H9 (cell line): ENCODE data around the gene GNAO1. TPM values are rescaled to one million over a fixed set of nuclear protein-coding genes. Genes with fewer than 3 reads are reported as not detected.

Experiments
- DNase-seq: peaks from one replicate; pipeline ENCODE4 v3.0.0-alpha.2; 2017
- H2AFZ ChIP-seq: one replicate; pipeline ENCODE4 v1.6.1; 2013; ENCODE audit warnings: mild to moderate bottlenecking, low read length, control low read depth, moderate library complexity
- H2AK5ac ChIP-seq: 2 replicates; pipeline ENCODE4 v1.6.1; 2013; ENCODE audit warnings: low read length, control low read depth, mixed read lengths; ENCODE audit not compliant: insufficient read length
- H2BK120ac ChIP-seq: one replicate; pipeline ENCODE4 v1.6.1; 2013; ENCODE audit warnings: low read depth, mild to moderate bottlenecking, low read length, control low read depth, inconsistent platforms; ENCODE audit not compliant: poor library complexity, severe bottlenecking
- H2BK12ac ChIP-seq: 2 replicates; pipeline ENCODE4 v1.6.1; 2013; ENCODE audit warnings: low read length, control low read depth, mixed read lengths, low read depth; ENCODE audit not compliant: insufficient read length
- H2BK15ac ChIP-seq: 2 replicates; pipeline ENCODE4 v1.6.1; 2013; ENCODE audit warnings: low read depth, low read length, control low read depth
- H2BK20ac ChIP-seq: one replicate; pipeline ENCODE4 v1.6.1; 2013; ENCODE audit warnings: low read depth, mild to moderate bottlenecking, low read length, control low read depth, inconsistent platforms; ENCODE audit not compliant: poor library complexity, severe bottlenecking
- H2BK5ac ChIP-seq: 2 replicates; pipeline ENCODE4 v1.6.1; 2013; ENCODE audit warnings: low read length, control low read depth, mixed read lengths; ENCODE audit not compliant: insufficient read length
- H3K14ac ChIP-seq: 2 replicates; pipeline ENCODE4 v1.6.1; 2013; ENCODE audit warnings: low read length, control low read depth; ENCODE audit not compliant: insufficient read depth
- H3K18ac ChIP-seq: 2 replicates; pipeline ENCODE4 v1.6.1; 2013; ENCODE audit warnings: low read depth, mild to moderate bottlenecking, mixed read lengths, low read length, control low read depth; ENCODE audit not compliant: insufficient read length
- H3K23ac ChIP-seq: 2 replicates; pipeline ENCODE4 v1.6.1; 2013; ENCODE audit warnings: low read length, control low read depth, mixed read lengths, low read depth; ENCODE audit not compliant: insufficient read length
- H3K23me2 ChIP-seq: 2 replicates; pipeline ENCODE4 v1.6.1; 2013; ENCODE audit warnings: low read depth, mild to moderate bottlenecking, mixed read lengths, low read length, control low read depth; ENCODE audit not compliant: insufficient read length, poor library complexity, severe bottlenecking
- H3K27ac ChIP-seq: 2 replicates; pipeline ENCODE4 v1.5.1; 2013; ENCODE audit warnings: low read length, control low read depth, mixed read lengths, low read depth; ENCODE audit not compliant: insufficient read length
- H3K27me3 ChIP-seq: 2 replicates; pipeline ENCODE4 v1.6.1; 2013; ENCODE audit warnings: low read length, control low read depth, inconsistent platforms; ENCODE audit not compliant: insufficient read depth
- H3K4ac ChIP-seq: 2 replicates; pipeline ENCODE4 v1.6.1; 2013; ENCODE audit warnings: low read depth, mild to moderate bottlenecking, control low read depth, inconsistent platforms, low read length, moderate library complexity
- H3K4me1 ChIP-seq: 2 replicates; pipeline ENCODE4 v1.6.1; 2013; ENCODE audit warnings: low read length, control low read depth, inconsistent platforms; ENCODE audit not compliant: insufficient read depth
- H3K4me2 ChIP-seq: 2 replicates; pipeline ENCODE4 v1.6.1; 2013; ENCODE audit warnings: low read length, control low read depth, mixed read lengths; ENCODE audit not compliant: insufficient read length, insufficient read depth
- H3K56ac ChIP-seq: 2 replicates; pipeline ENCODE4 v1.6.1; 2013; ENCODE audit warnings: low read depth, mild to moderate bottlenecking, mixed read lengths, low read length, control low read depth; ENCODE audit not compliant: insufficient read length
- H3K79me1 ChIP-seq: 2 replicates; pipeline ENCODE4 v1.6.1; 2013; ENCODE audit warnings: low read depth, mild to moderate bottlenecking, moderate library complexity, low read length, control low read depth, inconsistent platforms; ENCODE audit not compliant: insufficient read depth, poor library complexity, severe bottlenecking
- H3K79me2 ChIP-seq: 2 replicates; pipeline ENCODE4 v1.6.1; 2013; ENCODE audit warnings: low read length, control low read depth, inconsistent platforms; ENCODE audit not compliant: insufficient read depth
- H3K9ac ChIP-seq: 2 replicates; pipeline ENCODE4 v1.6.1; 2013; ENCODE audit warnings: low read length, control low read depth, mixed read lengths; ENCODE audit not compliant: insufficient read length; ENCODE audit errors: extremely low read depth
- H3K9me3 ChIP-seq: one replicate; pipeline ENCODE4 v1.6.1; 2013; ENCODE audit warnings: low read depth, low read length, inconsistent platforms; ENCODE audit not compliant: control insufficient read depth
- H3T11ph ChIP-seq: one replicate; pipeline ENCODE4 v1.6.1; 2013; ENCODE audit warnings: mild to moderate bottlenecking, low read length, control low read depth, inconsistent platforms
- H4K20me1 ChIP-seq: one replicate; pipeline ENCODE4 v1.6.1; 2013; ENCODE audit not compliant: control insufficient read depth, insufficient read length, insufficient read depth
- H4K5ac ChIP-seq: 2 replicates; pipeline ENCODE4 v1.6.1; 2013; ENCODE audit warnings: low read depth, mild to moderate bottlenecking, mixed read lengths, low read length, control low read depth; ENCODE audit not compliant: insufficient read length
- H4K8ac ChIP-seq: replicated peaks from 2 replicates; pipeline ENCODE4 v1.6.1; 2013; ENCODE audit warnings: low read length, control low read depth, mixed read lengths, low read depth; ENCODE audit not compliant: insufficient read length
- H4K91ac ChIP-seq: 2 replicates; pipeline ENCODE4 v1.6.1; 2013; ENCODE audit warnings: low read depth, mild to moderate bottlenecking, moderate library complexity, mixed read lengths, low read length, control low read depth; ENCODE audit not compliant: insufficient read length
- H3K27ac Mint-ChIP-seq, 3 experiments: 2 replicates in 2 of 3; 3 replicates in 1 of 3; pipeline ENCODE4 v1.8.0; 2020 to 2021; ENCODE audit warnings: mixed read lengths in 3 of 3, mild to moderate bottlenecking in 1 of 3, moderate library complexity in 1 of 3
- H3K27me3 Mint-ChIP-seq: 2 replicates; pipeline ENCODE4 v1.8.0; 2021; ENCODE audit warnings: low read depth, mild to moderate bottlenecking, moderate library complexity, mixed read lengths
- H3K36me3 Mint-ChIP-seq, 3 experiments: 2 replicates in 2 of 3; 3 replicates in 1 of 3; pipeline ENCODE4 v1.8.0; 2020 to 2021; ENCODE audit warnings: low read depth in 3 of 3, mixed read lengths in 3 of 3; ENCODE audit not compliant: insufficient read depth in 1 of 3
- H3K4me1 Mint-ChIP-seq, 2 experiments: 2 replicates each; pipeline ENCODE4 v1.8.0; 2020; ENCODE audit warnings: mixed read lengths in 2 of 2
- H3K4me3 Mint-ChIP-seq, 2 experiments: 2 replicates in 1 of 2; 3 replicates in 1 of 2; pipeline ENCODE4 v1.8.0; 2020 to 2021; ENCODE audit warnings: mild to moderate bottlenecking in 2 of 2, mixed read lengths in 2 of 2, moderate library complexity in 1 of 2
- H3K9me3 Mint-ChIP-seq, 2 experiments: 2 replicates in 1 of 2; 3 replicates in 1 of 2; pipeline ENCODE4 v1.8.0; 2020; ENCODE audit warnings: mild to moderate bottlenecking in 2 of 2, mixed read lengths in 2 of 2, moderate library complexity in 1 of 2
- CTCF ChIP-seq: fragments of 200-600 bp; sonication (generic); conservative IDR thresholded peaks from 3 replicates; pipeline ENCODE4 v1.8.0; 2021; ENCODE audit warnings: antibody characterized with exemption, mild to moderate bottlenecking
- WGBS: extraction: QIAGEN DNeasy Blood & Tissue Kit; methylation state at CpG from one replicate; pipeline ENCODE4 v1.1.7; 2013; ENCODE audit warnings: missing lambda C conversion rate, low lambda C conversion rate, mixed read lengths; ENCODE audit not compliant: insufficient read length; ENCODE audit errors: extremely low coverage; 5-methylcytosine and 5-hydroxymethylcytosine counted together
- total RNA-seq: library from RNA; stranded (reverse); gene quantifications from 2 replicates; pipeline ENCODE4 v1.2.1, GENCODE V29; 2021

The GNAO1 gene
- total RNA-seq, 1 experiment from 2014 or later = 16.9 TPM

- Histone ChIP-seq H3K27ac (no peak overlapping the region), H3K4me1 (peaks cover 2% of the 10 kb centered on the region; the same call in 1 of the 2 replicates), H4K20me1 (no peaks in the 10 kb centered on the region), H3T11ph (no peak overlapping the region), H2BK15ac (no peak overlapping the region), H2BK12ac (no peak overlapping the region), H3K14ac (no peak overlapping the region), H4K91ac (no peak overlapping the region), H2BK20ac (no peak overlapping the region), H4K8ac (no peak overlapping the region), H3K27me3 (no peaks in the 10 kb centered on the region), H3K23me2 (no peaks in the 10 kb centered on the region), H3K79me1 (peaks cover 2% of the 10 kb centered on the region), H2AK5ac (no peak overlapping the region), H2BK5ac (no peak overlapping the region), H3K9ac (no peak overlapping the region), H3K23ac (no peak overlapping the region), H3K4ac (no peak overlapping the region), H2BK120ac (no peak overlapping the region), H3K18ac (no peak overlapping the region), H3K9me3 (no peaks in the 10 kb centered on the region), H4K5ac (no peak overlapping the region), H3K79me2 (no peaks in the 10 kb centered on the region), H3K4me2 (no peak overlapping the region), H3K56ac (no peak overlapping the region), H2AFZ (no peak overlapping the region)
- Mint-ChIP-seq H3K27ac (no peak overlapping the region), H3K27me3 (no peaks in the 10 kb centered on the region), H3K4me1 (peaks cover 11 to 14% of the 10 kb centered on the region in 2 experiments), H3K9me3 (no peaks in the 10 kb centered on the region), H3K4me3 (no peak overlapping the region), H3K36me3 (no peaks in the 10 kb centered on the region; a peak in 1 of 7 replicates)
- TF ChIP-seq CTCF = peak; percentile 58
- no CpG with 5 or more reads among the region's 1 CpG for whole genome bisulfite sequencing
- peak; percentile 70 for DNase-seq
Measured at GRCh38 chr16:56203052-56203451, 11.8 kb downstream of the GNAO1 start.
